ENCODE data around the gene TOMM7.

Gene TOMM7

GRCh38 chr7:22771194-22771871 lies 51.3 kb downstream of the TOMM7 start:
- no peaks in the 10 kb centered on the region for H3K9me3 Mint-ChIP-seq
- no peak overlapping the region for H3K27ac Mint-ChIP-seq
- no peak for DNase-seq
- H3K36me3 Mint-ChIP-seq (ENCODE audit: low read depth): no peaks in the 10 kb centered on the region
- H3K4me3 Mint-ChIP-seq: no peak overlapping the region
- no peaks in the 10 kb centered on the region for H3K4me1 Mint-ChIP-seq (ENCODE audit: low read depth)
- peaks cover 36% of the 10 kb centered on the region for H3K27me3 Mint-ChIP-seq

GRCh38 chr7:22765609-22766008 lies 57.0 kb downstream of the TOMM7 start:
- H3K36me3 Mint-ChIP-seq (ENCODE audit: low read depth): no peaks in the 10 kb centered on the region
- DNase-seq: no peak
- no peaks in the 10 kb centered on the region for H3K9me3 Mint-ChIP-seq
- peaks cover 49% of the 10 kb centered on the region for H3K27me3 Mint-ChIP-seq
- no peak overlapping the region for H3K27ac Mint-ChIP-seq
- no peak overlapping the region for H3K4me3 Mint-ChIP-seq
- H3K4me1 Mint-ChIP-seq (ENCODE audit: low read depth): no peaks in the 10 kb centered on the region

Measured in activated T-cell treated with anti-CD3 and anti-CD28 coated beads, Interleukin-2, amount 50 U/mL, for 24 hours (primary cell).